ENCODE results near the gene ASIC4.

- TF ChIP-seq CTCF (conservative IDR thresholded peaks at IDR 0.05; ENCODE audit: low read length) (no peak), EZH2phosphoT487 (IDR thresholded peaks at IDR 0.05; ENCODE audit: borderline replicate concordance, low read depth, low read length) (no peak)
These were observed 56.6 kb downstream of the ASIC4 start for GRCh38 chr2:219570924-219571310.

Measured in OCI-LY7 (cell line).